ENCODE results near the gene SERPINH1. TPM values are rescaled to one million over a fixed set of nuclear protein-coding genes. Genes with fewer than 3 reads are reported as not detected.
A peak's percentile ranks its signal among the peaks of the same experiment; 100 is the strongest.

The SERPINH1 gene
- total RNA-seq, 4 donors from 2014 or later = 134 to 847 (median 280) TPM

DNA sequence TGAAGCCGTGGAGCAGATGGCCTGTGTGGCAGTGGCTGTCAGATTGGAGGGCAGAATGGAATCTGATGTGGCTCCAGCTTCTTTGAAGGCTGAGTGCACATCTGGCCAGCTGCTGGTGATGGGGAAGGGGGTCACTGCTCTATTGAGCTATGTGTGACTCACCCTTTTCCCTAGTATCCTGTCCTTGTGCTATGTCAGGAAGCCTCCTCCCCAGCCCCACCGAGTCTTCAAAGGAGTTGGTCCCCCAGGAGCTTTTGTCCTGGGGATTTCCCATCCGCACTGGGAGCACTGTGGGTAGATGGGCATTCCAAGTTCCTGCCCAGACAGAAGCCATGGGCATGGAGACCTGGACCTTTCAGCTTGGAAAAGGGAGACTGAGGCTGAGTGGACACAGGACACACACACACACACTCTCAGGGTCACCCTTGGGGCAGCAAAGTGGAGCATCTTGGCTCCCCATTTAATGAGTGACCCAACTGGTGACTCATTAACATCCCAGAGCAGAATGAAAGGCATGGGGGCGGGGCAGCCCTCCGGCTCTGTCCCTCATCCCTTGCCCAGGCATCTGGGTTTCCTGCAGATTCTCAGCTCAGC is 3.3 kb downstream of the SERPINH1 start:
- intact Hi-C loops (cut with DNase I; ENCODE audit: low total_unique reads) = no loop called here
- peak; percentile 68 to 74 for DNase-seq
- Histone ChIP-seq H3K27ac (peak overlapping the region; percentile 99 to 100), H3K36me3 (no peaks in the 10 kb centered on the region), H3K9me3 (no peaks in the 10 kb centered on the region), H3K4me1 (peaks cover 11 to 12% of the 10 kb centered on the region in 2 donors), H3K27me3 (no peaks in the 10 kb centered on the region), H3K4me3 (no peak overlapping the region)
- TF ChIP-seq, protein P1, sequence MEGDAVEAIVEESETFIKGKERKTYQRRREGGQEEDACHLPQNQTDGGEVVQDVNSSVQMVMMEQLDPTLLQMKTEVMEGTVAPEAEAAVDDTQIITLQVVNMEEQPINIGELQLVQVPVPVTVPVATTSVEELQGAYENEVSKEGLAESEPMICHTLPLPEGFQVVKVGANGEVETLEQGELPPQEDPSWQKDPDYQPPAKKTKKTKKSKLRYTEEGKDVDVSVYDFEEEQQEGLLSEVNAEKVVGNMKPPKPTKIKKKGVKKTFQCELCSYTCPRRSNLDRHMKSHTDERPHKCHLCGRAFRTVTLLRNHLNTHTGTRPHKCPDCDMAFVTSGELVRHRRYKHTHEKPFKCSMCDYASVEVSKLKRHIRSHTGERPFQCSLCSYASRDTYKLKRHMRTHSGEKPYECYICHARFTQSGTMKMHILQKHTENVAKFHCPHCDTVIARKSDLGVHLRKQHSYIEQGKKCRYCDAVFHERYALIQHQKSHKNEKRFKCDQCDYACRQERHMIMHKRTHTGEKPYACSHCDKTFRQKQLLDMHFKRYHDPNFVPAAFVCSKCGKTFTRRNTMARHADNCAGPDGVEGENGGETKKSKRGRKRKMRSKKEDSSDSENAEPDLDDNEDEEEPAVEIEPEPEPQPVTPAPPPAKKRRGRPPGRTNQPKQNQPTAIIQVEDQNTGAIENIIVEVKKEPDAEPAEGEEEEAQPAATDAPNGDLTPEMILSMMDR (IDR thresholded peaks at IDR 0.05) = no peak
- TF ChIP-seq POLR2A (IDR thresholded peaks at IDR 0.05) = no peak

DNA sequence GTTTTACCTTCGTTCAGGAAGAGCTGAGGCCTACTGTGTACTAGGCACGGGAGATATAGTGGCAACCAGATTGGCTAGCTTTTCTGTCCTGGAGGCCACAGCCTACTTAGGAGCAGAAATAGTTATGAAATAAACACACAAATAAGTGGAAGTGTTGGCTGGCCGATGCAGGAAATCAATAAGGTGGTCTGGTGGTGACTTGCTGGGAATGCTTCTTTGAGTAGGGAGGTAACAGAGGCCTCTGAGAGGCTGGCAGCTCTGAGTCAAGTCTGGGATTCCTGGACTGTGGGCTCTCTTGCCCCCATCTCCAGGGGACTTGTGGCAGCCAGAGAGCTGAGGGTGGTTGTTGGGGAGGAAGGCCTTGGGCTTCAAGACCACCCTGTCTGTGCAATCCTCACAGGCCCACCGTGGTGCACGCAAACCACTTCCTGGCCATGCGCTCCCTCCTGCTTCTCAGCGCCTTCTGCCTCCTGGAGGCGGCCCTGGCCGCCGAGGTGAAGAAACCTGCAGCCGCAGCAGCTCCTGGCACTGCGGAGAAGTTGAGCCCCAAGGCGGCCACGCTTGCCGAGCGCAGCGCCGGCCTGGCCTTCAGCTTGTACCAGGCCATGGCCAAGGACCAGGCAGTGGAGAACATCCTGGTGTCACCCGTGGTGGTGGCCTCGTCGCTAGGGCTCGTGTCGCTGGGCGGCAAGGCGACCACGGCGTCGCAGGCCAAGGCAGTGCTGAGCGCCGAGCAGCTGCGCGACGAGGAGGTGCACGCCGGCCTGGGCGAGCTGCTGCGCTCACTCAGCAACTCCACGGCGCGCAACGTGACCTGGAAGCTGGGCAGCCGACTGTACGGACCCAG is 4.1 kb downstream of the SERPINH1 start:
- Histone ChIP-seq H3K4me3 (no peak overlapping the region), H3K27ac (peak overlapping the region; percentile 99 to 100), H3K36me3 (no peaks in the 10 kb centered on the region), H3K27me3 (no peaks in the 10 kb centered on the region), H3K9me3 (no peaks in the 10 kb centered on the region), H3K4me1 (peaks cover 9 to 11% of the 10 kb centered on the region in 2 donors)
- DNase-seq = no peak
- TF ChIP-seq, protein P1 (IDR thresholded peaks at IDR 0.05) = no peak
- no peak for TF ChIP-seq POLR2A (IDR thresholded peaks at IDR 0.05)
- intact Hi-C loops (cut with DNase I; ENCODE audit: low total_unique reads) = no loop called here

DNA sequence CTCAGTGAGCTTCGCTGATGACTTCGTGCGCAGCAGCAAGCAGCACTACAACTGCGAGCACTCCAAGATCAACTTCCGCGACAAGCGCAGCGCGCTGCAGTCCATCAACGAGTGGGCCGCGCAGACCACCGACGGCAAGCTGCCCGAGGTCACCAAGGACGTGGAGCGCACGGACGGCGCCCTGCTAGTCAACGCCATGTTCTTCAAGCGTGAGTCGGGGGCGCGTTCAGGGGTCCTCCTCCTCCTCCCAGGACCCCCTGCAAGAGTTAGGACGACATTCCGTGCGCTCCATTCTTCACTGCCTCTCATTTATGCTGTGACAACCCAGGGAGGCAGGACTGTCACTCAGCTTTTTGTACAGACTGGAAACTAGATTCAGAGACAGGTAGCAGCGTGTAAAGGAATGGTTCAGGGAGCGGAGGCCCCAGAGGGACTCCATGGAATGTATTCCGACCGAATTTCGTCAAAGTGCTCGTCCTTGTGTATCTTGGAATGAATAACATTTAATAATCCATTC is 4.8 kb downstream of the SERPINH1 start:
- TF ChIP-seq, protein P1 (IDR thresholded peaks at IDR 0.05) = no peak
- TF ChIP-seq POLR2A (IDR thresholded peaks at IDR 0.05) = no peak
- H3K27me3 ChIP-seq = no peaks in the 10 kb centered on the region
- no peak overlapping the region for H3K4me3 ChIP-seq
- H3K27ac ChIP-seq = peak overlapping the region in 1 of 2 donors; percentile 99
- intact Hi-C loops (cut with DNase I; ENCODE audit: low total_unique reads) = no loop called here
- peaks cover 6 to 11% of the 10 kb centered on the region in 2 donors for H3K4me1 ChIP-seq
- no peak for DNase-seq
- no peaks in the 10 kb centered on the region for H3K9me3 ChIP-seq
- no peaks in the 10 kb centered on the region for H3K36me3 ChIP-seq

DNA sequence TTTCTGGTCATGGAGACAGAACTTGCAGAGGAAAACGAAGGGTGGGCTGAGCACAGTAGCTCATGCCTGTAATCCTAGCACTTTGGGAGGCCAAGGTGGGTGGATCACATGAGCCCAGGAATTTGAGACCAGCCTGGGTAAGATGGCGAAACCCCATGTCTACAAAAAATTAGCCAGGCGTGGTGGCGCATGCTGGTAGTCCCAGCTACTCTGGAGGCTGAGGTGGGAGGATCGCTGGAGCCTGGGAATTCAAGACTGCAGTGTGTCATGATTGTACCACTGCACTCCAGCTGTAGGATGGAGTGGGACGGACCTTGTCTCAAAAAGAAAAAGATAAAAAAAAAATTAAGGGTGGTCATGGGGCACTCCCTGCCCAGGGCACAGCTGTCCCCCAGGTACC is 5.9 kb downstream of the SERPINH1 start:
- no peak for DNase-seq
- Histone ChIP-seq H3K4me3 (no peak overlapping the region), H3K27me3 (no peaks in the 10 kb centered on the region), H3K27ac (peak overlapping the region; percentile 13 to 18), H3K36me3 (no peaks in the 10 kb centered on the region), H3K9me3 (no peaks in the 10 kb centered on the region), H3K4me1 (peaks cover 6 to 11% of the 10 kb centered on the region in 2 donors)
- intact Hi-C loops (cut with DNase I; ENCODE audit: low total_unique reads) = no loop called here
- TF ChIP-seq POLR2A (IDR thresholded peaks at IDR 0.05) = no peak
- TF ChIP-seq, protein P1 (IDR thresholded peaks at IDR 0.05) = no peak

Measured in uterus (tissue), 4 donors.